Caco-2 (cell line): ENCODE measurements around the gene GGNBP2. TPM values are rescaled to one million over a fixed set of nuclear protein-coding genes. Genes with fewer than 3 reads are reported as not detected.

Source experiments
- BruUV-seq: library from RNA; stranded (reverse); fragments of 400-500 nt; replicated peaks from 2 replicates; lab custom pipeline; 2021; lab: Mats Ljungman, UMichigan
- CTCF ChIA-PET: fragments of 300-600 bp; sonication (Branson Sonifier 250); formaldehyde crosslinking; loops from one replicate; lab custom pipeline; 2022; ENCODE audit warnings: antibody characterized with exemption; lab: Charles Lee
- POLR2A ChIA-PET: fragments of 300-600 bp; sonication (Branson Sonifier 250); formaldehyde crosslinking; loops from one replicate; lab custom pipeline; 2022; ENCODE audit warnings: antibody characterized with exemption; lab: Charles Lee
- DNase-seq, 2 experiments: peaks; one replicate each; pipeline versions ENCODE4 v3.0.0 to v3.0.0-alpha.2; 2020 to 2022
- H3K27me3 ChIP-seq: replicated peaks from 2 replicates; pipeline ENCODE4 v1.6.0; 2011; ENCODE audit warnings: low read length; ENCODE audit not compliant: control insufficient read depth, insufficient read depth
- H3K36me3 ChIP-seq: 2 replicates; pipeline ENCODE4 v1.5.1; 2011; ENCODE audit warnings: low read length; ENCODE audit not compliant: control insufficient read depth, insufficient read depth
- H3K4me1 ChIP-seq: fragments of 250-450 bp; sonication (Bioruptor Pico); 2 replicates; pipeline ENCODE4 v1.5.1; 2020; ENCODE audit warnings: mild to moderate bottlenecking
- H3K4me3 ChIP-seq: 2 replicates; pipeline ENCODE4 v1.5.1; 2011; ENCODE audit warnings: low read depth, mild to moderate bottlenecking, control low read depth, low read length
- H3K9me3 ChIP-seq: fragments of 250-450 bp; sonication (Bioruptor Pico); 2 replicates; pipeline ENCODE4 v1.5.1; 2020; ENCODE audit warnings: mild to moderate bottlenecking, moderate library complexity
- H3K27ac Mint-ChIP-seq: one replicate; pipeline ENCODE4 v1.8.0; 2022; ENCODE audit warnings: mixed read lengths; ENCODE audit not compliant: unreplicated experiment
- H3K27me3 Mint-ChIP-seq: one replicate; pipeline ENCODE4 v1.8.0; 2022; ENCODE audit warnings: mixed read lengths; ENCODE audit not compliant: insufficient read depth, unreplicated experiment
- H3K36me3 Mint-ChIP-seq: one replicate; pipeline ENCODE4 v1.8.0; 2022; ENCODE audit warnings: mild to moderate bottlenecking, mixed read lengths; ENCODE audit not compliant: insufficient read depth, unreplicated experiment
- H3K4me1 Mint-ChIP-seq: one replicate; pipeline ENCODE4 v1.8.0; 2022; ENCODE audit warnings: low read depth, mixed read lengths; ENCODE audit not compliant: unreplicated experiment
- H3K4me3 Mint-ChIP-seq: one replicate; pipeline ENCODE4 v1.8.0; 2022; ENCODE audit warnings: mild to moderate bottlenecking, moderate library complexity, mixed read lengths; ENCODE audit not compliant: unreplicated experiment
- H3K9me3 Mint-ChIP-seq: one replicate; pipeline ENCODE4 v1.8.0; 2022; ENCODE audit warnings: mixed read lengths; ENCODE audit not compliant: unreplicated experiment
- intact Hi-C: fragments of 100-400 bp; cut with micrococcal nuclease; formaldehyde crosslinking; loops from one replicate; pipeline ENCODE4 v1.10.0; 2022; ENCODE audit not compliant: unreplicated experiment
- total RNA-seq: library from RNA; stranded (reverse); gene quantifications from 2 replicates; pipeline ENCODE4 v1.2.3, GENCODE V29; 2022
- TF ChIP-seq, protein P1 (sequence below), 2 experiments: fragments of 200-600 bp in 1 of 2; IDR thresholded peaks; 1 replicate in 1 of 2; 2 replicates in 1 of 2; pipeline versions ENCODE4 v1.5.1 to v1.8.0; 2011 to 2022; ENCODE audit warnings: antibody characterized with exemption in 1 of 2, control low read depth in 1 of 2, inconsistent platforms in 1 of 2, low read depth in 1 of 2, low read length in 1 of 2, mild to moderate bottlenecking in 1 of 2, moderate library complexity in 1 of 2; ENCODE audit not compliant: insufficient read depth in 1 of 2, severe bottlenecking in 1 of 2, unreplicated experiment in 1 of 2

The GGNBP2 gene
- total RNA-seq, 1 experiment from 2014 or later = 91.3 TPM

DNA sequence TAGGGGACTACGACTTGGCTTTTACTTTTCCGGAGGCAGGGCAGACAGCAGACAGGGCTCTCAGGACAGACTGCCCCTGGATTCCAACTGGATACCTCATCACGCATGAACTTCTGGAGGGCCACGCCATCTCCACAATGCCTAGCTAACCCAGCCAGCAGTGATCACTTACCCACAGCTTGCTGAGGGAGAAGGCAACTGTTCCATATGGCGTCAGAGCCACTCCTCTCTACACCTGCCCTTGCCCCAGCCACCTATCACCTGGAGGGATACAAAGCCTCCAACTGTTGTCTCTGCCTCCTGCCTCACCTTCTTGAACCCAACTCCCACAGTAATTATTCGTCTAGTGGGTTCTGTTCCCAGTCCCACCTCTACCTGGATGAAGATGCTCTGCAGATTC lies 18.8 kb upstream of the GGNBP2 start:
- ChIA-PET POLR2A (interaction anchor here (0.5 kb wide), 1 partner anchor 14 kb away, joined by 5 read pairs; no protein-coding TSS in a partner anchor), CTCF (no interaction called here)
- H3K27me3 Mint-ChIP-seq = no peaks in the 10 kb centered on the region
- intact Hi-C loops = loop anchor here (10.0 kb wide), 1 partner anchor 931 kb away; no protein-coding TSS in a partner anchor
- peaks cover 3% of the 10 kb centered on the region for H3K36me3 ChIP-seq
- H3K27ac Mint-ChIP-seq = no peak overlapping the region
- H3K9me3 ChIP-seq = no peaks in the 10 kb centered on the region
- TF ChIP-seq, protein P1, sequence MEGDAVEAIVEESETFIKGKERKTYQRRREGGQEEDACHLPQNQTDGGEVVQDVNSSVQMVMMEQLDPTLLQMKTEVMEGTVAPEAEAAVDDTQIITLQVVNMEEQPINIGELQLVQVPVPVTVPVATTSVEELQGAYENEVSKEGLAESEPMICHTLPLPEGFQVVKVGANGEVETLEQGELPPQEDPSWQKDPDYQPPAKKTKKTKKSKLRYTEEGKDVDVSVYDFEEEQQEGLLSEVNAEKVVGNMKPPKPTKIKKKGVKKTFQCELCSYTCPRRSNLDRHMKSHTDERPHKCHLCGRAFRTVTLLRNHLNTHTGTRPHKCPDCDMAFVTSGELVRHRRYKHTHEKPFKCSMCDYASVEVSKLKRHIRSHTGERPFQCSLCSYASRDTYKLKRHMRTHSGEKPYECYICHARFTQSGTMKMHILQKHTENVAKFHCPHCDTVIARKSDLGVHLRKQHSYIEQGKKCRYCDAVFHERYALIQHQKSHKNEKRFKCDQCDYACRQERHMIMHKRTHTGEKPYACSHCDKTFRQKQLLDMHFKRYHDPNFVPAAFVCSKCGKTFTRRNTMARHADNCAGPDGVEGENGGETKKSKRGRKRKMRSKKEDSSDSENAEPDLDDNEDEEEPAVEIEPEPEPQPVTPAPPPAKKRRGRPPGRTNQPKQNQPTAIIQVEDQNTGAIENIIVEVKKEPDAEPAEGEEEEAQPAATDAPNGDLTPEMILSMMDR (IDR thresholded peaks at IDR 0.05; ENCODE audit: insufficient read depth in 1 of 2, low read depth in 1 of 2, low read length in 1 of 2, severe bottlenecking in 1 of 2, unreplicated experiment in 1 of 2) = no peak
- no TSS peak for BruUV-seq
- no peak for DNase-seq
- H3K36me3 Mint-ChIP-seq = peaks cover 88% of the 10 kb centered on the region
- no peak overlapping the region for H3K4me3 Mint-ChIP-seq
- no peaks in the 10 kb centered on the region for H3K4me1 ChIP-seq
- no peaks in the 10 kb centered on the region for H3K27me3 ChIP-seq
- no peak overlapping the region for H3K4me3 ChIP-seq
- H3K4me1 Mint-ChIP-seq = no peaks in the 10 kb centered on the region
- H3K9me3 Mint-ChIP-seq = no peaks in the 10 kb centered on the region

DNA sequence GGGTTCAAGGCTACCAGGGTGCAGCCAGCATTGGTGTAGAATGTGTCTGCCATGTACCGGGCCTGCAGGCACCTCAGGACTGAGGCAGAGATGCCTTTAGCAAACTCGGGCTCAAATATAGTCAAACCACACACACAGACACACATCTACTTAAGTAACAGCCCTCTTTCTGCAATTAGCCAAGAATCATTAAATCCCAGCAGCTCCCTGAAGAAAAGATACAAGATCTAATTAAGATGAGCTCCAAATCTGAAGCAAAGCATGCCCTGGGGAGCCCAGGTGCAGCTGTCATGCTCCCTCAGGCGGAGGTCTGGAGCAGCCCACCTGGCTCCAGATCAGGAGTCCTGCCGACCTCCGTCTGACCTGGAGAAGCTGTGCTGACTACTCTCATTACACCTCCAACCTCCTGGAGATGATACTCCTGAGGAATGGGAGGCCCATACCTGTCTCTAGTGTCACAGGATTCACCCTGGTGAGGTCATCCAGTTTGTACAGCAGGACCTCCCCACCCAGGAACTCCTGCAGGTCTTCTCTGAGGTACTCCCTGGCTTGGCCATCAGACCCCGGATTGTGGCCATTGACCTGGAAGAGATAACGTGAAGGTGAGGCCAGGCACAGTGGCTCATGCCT lies 17.0 kb upstream of the GGNBP2 start:
- no peaks in the 10 kb centered on the region for H3K27me3 ChIP-seq
- H3K4me1 ChIP-seq = no peaks in the 10 kb centered on the region
- TF ChIP-seq, protein P1 (IDR thresholded peaks at IDR 0.05; ENCODE audit: insufficient read depth in 1 of 2, low read depth in 1 of 2, low read length in 1 of 2, severe bottlenecking in 1 of 2, unreplicated experiment in 1 of 2) = no peak
- no peaks in the 10 kb centered on the region for H3K9me3 ChIP-seq
- H3K36me3 ChIP-seq = peaks cover 4% of the 10 kb centered on the region
- peaks cover 7% of the 10 kb centered on the region for H3K4me1 Mint-ChIP-seq
- no peak overlapping the region for H3K4me3 Mint-ChIP-seq
- peaks cover 83% of the 10 kb centered on the region for H3K36me3 Mint-ChIP-seq
- DNase-seq = no peak
- no TSS peak for BruUV-seq
- H3K9me3 Mint-ChIP-seq = no peaks in the 10 kb centered on the region
- H3K4me3 ChIP-seq = no peak overlapping the region
- ChIA-PET POLR2A (no interaction called here), CTCF (no interaction called here)
- intact Hi-C loops = loop anchor here (10.0 kb wide), 1 partner anchor 933 kb away; no protein-coding TSS in a partner anchor
- no peak overlapping the region for H3K27ac Mint-ChIP-seq
- no peaks in the 10 kb centered on the region for H3K27me3 Mint-ChIP-seq

DNA sequence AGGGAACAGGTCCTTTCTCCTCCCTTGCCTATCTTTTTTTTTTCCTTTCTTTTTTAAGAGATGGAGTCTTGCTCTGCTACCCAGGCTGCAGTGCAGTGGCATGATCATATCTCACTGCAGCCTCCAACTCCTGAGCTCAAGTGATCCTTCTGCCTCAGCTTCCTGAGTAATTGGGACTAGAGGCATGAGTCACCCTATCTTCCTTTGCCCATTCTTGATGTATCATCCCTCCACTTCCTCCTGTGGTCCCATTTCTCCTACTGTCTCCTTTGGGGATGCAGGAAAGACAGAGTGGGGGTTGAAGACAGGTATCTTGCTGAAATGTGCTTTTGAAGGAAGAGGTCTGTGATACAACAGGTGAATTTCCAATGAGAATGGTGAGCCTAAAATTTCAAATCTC lies 15.6 kb upstream of the GGNBP2 start:
- H3K4me3 Mint-ChIP-seq = no peak overlapping the region
- H3K27me3 Mint-ChIP-seq = no peaks in the 10 kb centered on the region
- H3K36me3 ChIP-seq = peaks cover 4% of the 10 kb centered on the region
- POLR2A ChIA-PET = no interaction called here
- no peaks in the 10 kb centered on the region for H3K27me3 ChIP-seq
- no peaks in the 10 kb centered on the region for H3K9me3 ChIP-seq
- peaks cover 10% of the 10 kb centered on the region for H3K4me1 ChIP-seq
- peaks cover 83% of the 10 kb centered on the region for H3K36me3 Mint-ChIP-seq
- H3K9me3 Mint-ChIP-seq = no peaks in the 10 kb centered on the region
- H3K4me3 ChIP-seq = no peak overlapping the region
- TF ChIP-seq, protein P1 (IDR thresholded peaks at IDR 0.05; ENCODE audit: insufficient read depth in 1 of 2, low read depth in 1 of 2, low read length in 1 of 2, severe bottlenecking in 1 of 2, unreplicated experiment in 1 of 2) = no peak
- no peak for DNase-seq
- CTCF ChIA-PET = no interaction called here
- H3K4me1 Mint-ChIP-seq = peaks cover 13% of the 10 kb centered on the region
- no peak overlapping the region for H3K27ac Mint-ChIP-seq
- intact Hi-C loops = loop anchor here (10.0 kb wide), 1 partner anchor 934 kb away; no protein-coding TSS in a partner anchor
- BruUV-seq = no TSS peak
